Thoracic aorta (tissue), 2 donors: Measurements from ENCODE around the gene NKX1-2. TPM values are rescaled to one million over a fixed set of nuclear protein-coding genes. Genes with fewer than 3 reads are reported as not detected.
A peak's percentile ranks its signal among the peaks of the same experiment; 100 is the strongest.

Experiments used
- ATAC-seq: fragments of 150-250 bp; one replicate; pipeline ENCODE4 v1.8.0; 2017; ENCODE audit warnings: low read depth; ENCODE audit not compliant: insufficient number of reproducible peaks, low FRiP score
- DNase-seq: peaks from one replicate; pipeline ENCODE4 v3.0.0-alpha.2; 2020; ENCODE audit warnings: low spot score
- H3K27ac ChIP-seq, 2 donors: fragments of 200-600 bp; sonication (generic); 1 replicate in 1 of 2; 2 replicates in 1 of 2; pipeline ENCODE4 v1.5.1; 2016; ENCODE audit warnings: mild to moderate bottlenecking in 2 of 2, moderate library complexity in 2 of 2
- H3K27me3 ChIP-seq: fragments of 200-600 bp; sonication (generic); replicated peaks from 2 replicates; pipeline ENCODE4 v1.6.0; 2016; ENCODE audit warnings: mild to moderate bottlenecking; ENCODE audit not compliant: insufficient read depth
- H3K36me3 ChIP-seq: fragments of 200-600 bp; sonication (generic); one replicate; pipeline ENCODE4 v1.5.1; 2016
- H3K4me1 ChIP-seq, 2 donors: fragments of 200-600 bp; sonication (generic); 1 replicate in 1 of 2; 2 replicates in 1 of 2; pipeline versions ENCODE4 v1.5.1 to v1.6.0; 2016; ENCODE audit warnings: low read depth in 2 of 2, mild to moderate bottlenecking in 1 of 2; ENCODE audit not compliant: control insufficient read depth in 1 of 2
- H3K4me3 ChIP-seq: fragments of 200-600 bp; sonication (generic); 2 replicates; pipeline ENCODE4 v1.5.1; 2016; ENCODE audit warnings: mild to moderate bottlenecking
- H3K9me3 ChIP-seq: fragments of 200-600 bp; sonication (generic); 2 replicates; pipeline ENCODE4 v1.5.1; 2016
- CTCF ChIP-seq: fragments of 200-600 bp; sonication (generic); IDR thresholded peaks from one replicate; pipeline ENCODE4 v1.5.1; 2019; ENCODE audit warnings: antibody characterized with exemption
- total RNA-seq, 2 donors: library from RNA; depleted of rRNA; stranded (reverse); fragments of >200 nt; gene quantifications; one replicate each; pipeline versions ENCODE4 v1.1.0 to v1.2.3, GENCODE V29; 2016

Gene NKX1-2
- total RNA-seq, result not detected

DNA sequence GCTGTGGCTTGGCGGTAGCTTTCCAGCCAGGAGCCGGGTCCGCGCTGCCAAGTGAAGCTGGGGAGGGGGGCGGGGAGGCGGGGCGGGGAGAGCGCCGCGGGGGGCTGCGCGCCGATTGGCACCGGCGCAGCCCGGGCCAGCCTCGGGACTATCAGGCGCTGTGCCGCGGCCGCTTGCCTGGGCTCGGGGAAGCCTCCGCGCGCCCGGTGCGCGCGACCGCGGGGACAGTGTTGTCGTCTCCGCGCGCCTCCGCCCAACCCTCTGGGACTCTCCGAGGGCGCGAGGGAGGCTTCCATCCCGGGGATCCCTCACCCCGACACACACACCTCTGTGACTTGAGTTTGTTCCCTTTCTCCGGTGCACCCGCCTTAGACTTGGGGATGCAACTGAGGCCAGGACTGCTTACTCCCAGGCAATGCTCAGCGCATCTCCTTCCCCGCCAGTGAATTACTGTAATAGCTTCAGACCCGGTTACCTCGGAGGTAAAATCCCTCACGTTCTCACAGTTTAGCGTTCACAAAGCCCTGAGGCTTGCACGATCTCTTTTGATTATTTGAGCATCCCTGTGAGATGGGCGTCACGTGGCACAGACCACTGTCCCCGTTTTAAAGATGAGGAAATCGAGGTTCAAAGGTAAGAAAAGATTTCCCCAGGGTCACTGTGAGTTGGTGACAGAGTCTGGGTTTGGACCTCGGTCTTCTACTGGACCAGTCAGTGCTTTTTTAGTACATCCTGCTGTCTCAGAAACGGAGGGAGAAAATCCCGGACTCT is at the start of gene NKX1-2:
NKX1-2 (minus strand) TSS at position 24 of the 771 bp plus-strand sequence. CDS start 92 bp downstream, outside the sequence.
- ATAC-seq (no peak), DNase-seq (no peak)
- H3K27me3 ChIP-seq, result peaks cover 7% of the 10 kb centered on the region
- peaks cover 14 to 33% of the 10 kb centered on the region in 2 donors for H3K4me1 ChIP-seq
- peak within 1 kb of the TSS; percentile 7 for H3K4me3 ChIP-seq
- H3K9me3 ChIP-seq, result no peaks in the 10 kb centered on the region
- H3K27ac ChIP-seq, result no peak within 1 kb of the TSS
- no peak for TF ChIP-seq CTCF
- H3K36me3 ChIP-seq, result no peaks in the 10 kb centered on the region

DNA sequence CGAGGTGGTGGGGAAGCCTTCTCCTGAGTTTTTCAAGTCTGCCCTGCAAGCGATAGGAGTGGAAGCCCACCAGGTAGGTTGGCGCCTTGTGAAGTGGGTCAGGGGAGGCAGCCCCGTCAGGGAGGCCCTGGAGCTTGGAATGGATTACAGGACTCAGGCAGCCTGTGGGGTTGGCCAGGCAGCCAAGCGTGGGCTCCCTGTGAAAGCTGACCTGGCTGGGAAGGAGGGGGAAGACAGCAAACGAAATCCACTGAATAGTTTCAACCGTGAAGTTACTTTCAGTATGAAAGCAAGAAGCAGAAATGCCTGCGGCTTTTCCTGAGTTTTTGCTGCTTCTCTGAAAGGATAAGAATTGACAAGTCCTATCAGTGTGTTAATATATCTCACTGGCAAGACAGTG is 48.2 kb upstream of the NKX1-2 start:
- ATAC-seq (no peak), DNase-seq (no peak)
- Histone ChIP-seq H3K36me3 (no peaks in the 10 kb centered on the region), H3K4me1 (no peaks in the 10 kb centered on the region), H3K27ac (no peak overlapping the region), H3K4me3 (no peak overlapping the region), H3K9me3 (no peaks in the 10 kb centered on the region), H3K27me3 (no peaks in the 10 kb centered on the region)
- no peak for TF ChIP-seq CTCF

DNA sequence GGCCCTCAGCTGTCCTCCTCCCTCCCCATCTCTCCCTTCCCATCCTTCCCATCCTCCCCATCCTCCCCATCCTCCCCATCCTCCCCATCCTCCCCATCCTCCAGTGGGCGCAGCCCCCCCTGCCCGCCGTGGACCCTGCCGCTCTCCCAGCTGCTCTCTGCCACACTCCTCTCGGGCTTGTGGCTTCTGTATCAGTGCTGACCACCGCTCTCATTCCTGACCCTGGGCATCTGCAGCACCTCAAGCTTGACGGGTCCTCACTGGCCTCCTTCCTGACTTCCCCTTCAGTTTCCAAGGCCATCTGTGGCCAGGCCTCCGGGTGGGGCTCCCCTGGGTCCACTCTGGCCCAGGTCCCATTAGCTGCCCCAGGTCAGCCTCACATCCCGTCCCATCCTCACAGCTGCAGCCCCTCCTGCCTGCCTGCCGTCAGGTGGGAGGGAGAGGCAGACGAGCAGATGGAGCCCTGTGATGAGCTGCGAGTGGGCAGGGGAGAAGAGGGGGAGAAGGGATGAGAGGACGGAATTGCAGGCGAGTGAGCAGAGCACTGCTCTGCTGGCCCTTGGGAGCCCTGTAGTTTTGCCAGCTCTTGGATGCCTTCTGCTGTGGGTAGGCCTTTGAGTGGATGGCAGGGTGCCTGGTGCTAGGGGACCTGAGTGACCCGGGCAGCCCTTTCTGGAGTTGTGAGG is 47.5 kb upstream of the NKX1-2 start:
- ATAC-seq (no peak), DNase-seq (no peak)
- Histone ChIP-seq H3K4me3 (no peak overlapping the region), H3K27ac (no peak overlapping the region), H3K9me3 (no peaks in the 10 kb centered on the region), H3K36me3 (no peaks in the 10 kb centered on the region), H3K27me3 (no peaks in the 10 kb centered on the region), H3K4me1 (no peaks in the 10 kb centered on the region)
- no peak for TF ChIP-seq CTCF

- ATAC-seq (no peak), DNase-seq (no peak)
- no peak overlapping the region for H3K4me3 ChIP-seq
- H3K36me3 ChIP-seq, result no peaks in the 10 kb centered on the region
- H3K27ac ChIP-seq, result no peak overlapping the region
- H3K27me3 ChIP-seq, result no peaks in the 10 kb centered on the region
- H3K4me1 ChIP-seq, result no peaks in the 10 kb centered on the region
- no peak for TF ChIP-seq CTCF
- no peaks in the 10 kb centered on the region for H3K9me3 ChIP-seq
These were observed 46.8 kb upstream of the NKX1-2 start for GRCh38 chr10:124496620-124497019.

DNA sequence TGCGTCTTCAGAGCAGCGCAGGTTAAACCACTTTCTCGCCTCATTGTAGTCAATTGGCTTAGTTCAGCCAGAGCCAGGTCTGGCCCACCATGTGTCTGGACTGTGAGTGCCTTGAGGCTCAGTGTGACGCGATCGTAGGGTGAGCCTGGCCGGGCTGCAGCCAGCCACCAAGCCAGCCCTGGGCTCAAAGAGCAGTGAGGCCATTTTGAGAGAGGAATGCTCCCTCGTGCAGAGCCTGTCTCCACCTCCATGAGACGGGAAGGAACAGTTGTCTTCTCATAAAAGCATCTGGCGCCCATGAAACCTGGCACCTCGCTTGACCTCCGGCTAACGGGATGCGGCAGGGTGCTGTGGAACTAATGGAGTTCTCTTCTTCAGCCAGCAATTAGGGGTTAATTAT is 46.3 kb upstream of the NKX1-2 start:
- H3K27me3 ChIP-seq, result no peaks in the 10 kb centered on the region
- H3K9me3 ChIP-seq, result no peaks in the 10 kb centered on the region
- DNase-seq (no peak), ATAC-seq (no peak)
- TF ChIP-seq CTCF, result no peak
- no peaks in the 10 kb centered on the region for H3K4me1 ChIP-seq
- no peak overlapping the region for H3K4me3 ChIP-seq
- H3K27ac ChIP-seq, result no peak overlapping the region
- no peaks in the 10 kb centered on the region for H3K36me3 ChIP-seq
